A549 (cell line): ENCODE data around the gene ZNF438. TPM values are rescaled to one million over a fixed set of nuclear protein-coding genes. Genes with fewer than 3 reads are reported as not detected.

Experiments used
- ATAC-seq, 2 experiments: fragments of 200-7000 bp in 1 of 2; fragments of >200 bp in 1 of 2; cut with Nextera tagmentation in 1 of 2; cut with Tn5 transposase in 1 of 2; 3 replicates each; pipeline versions ENCODE4 v1.8.0 to v1.9.1; 2018 to 2020; ENCODE audit warnings: mild to moderate bottlenecking in 1 of 2, moderate library complexity in 1 of 2
- CTCF ChIA-PET: fragments of 300-600 bp; sonication (Branson Sonifier 250); formaldehyde crosslinking; extraction: SDS; loops from one replicate; lab custom pipeline; 2021; ENCODE audit warnings: antibody characterized with exemption, inconsistent platforms; lab: Yijun Ruan, JAX
- POLR2A ChIA-PET: fragments of 350-600 bp; formaldehyde crosslinking; extraction: SDS; loops from one replicate; lab custom pipeline; 2021; ENCODE audit warnings: antibody characterized with exemption, inconsistent platforms; lab: Yijun Ruan, JAX
- DNase-seq, 2 experiments: peaks; one replicate each; pipeline versions ENCODE4 v3.0.0 to v3.0.0-alpha.2; 2011 to 2016; ENCODE audit warnings: low read depth in 1 of 2, low spot score in 1 of 2
- FAIRE-seq: peaks from 2 replicates; lab custom pipeline; 2011; peaks lifted over from hg19 to GRCh38; lab: Jason Lieb, UNC
- H3K27ac ChIP-seq, 2 experiments: fragments of >200 bp; sonication (Bioruptor Twin); formaldehyde crosslinking; 3 replicates each; pipeline ENCODE4 v1.5.1; 2016 to 2017
- H3K4me1 ChIP-seq: fragments of >200 bp; sonication (Bioruptor Twin); formaldehyde crosslinking; 3 replicates; pipeline ENCODE4 v1.6.1; 2016
- H3K4me2 ChIP-seq: fragments of >200 bp; sonication (Bioruptor Twin); formaldehyde crosslinking; 3 replicates; pipeline ENCODE4 v1.6.1; 2016
- H3K4me3 ChIP-seq: fragments of >200 bp; sonication (Bioruptor Twin); formaldehyde crosslinking; 3 replicates; pipeline ENCODE4 v1.5.1; 2016
- H3K9me3 ChIP-seq: fragments of >200 bp; sonication (Bioruptor Twin); formaldehyde crosslinking; 3 replicates; pipeline ENCODE4 v1.6.1; 2016
- BHLHE40 ChIP-seq: IDR thresholded peaks from 2 replicates; pipeline ENCODE4 v1.6.1; 2012; ENCODE audit warnings: low read depth, low read length, inconsistent platforms
- CBX2 ChIP-seq: fragments of 200-600 bp; sonication (generic); IDR thresholded peaks from 2 replicates; pipeline ENCODE4 v1.6.1; 2016; ENCODE audit warnings: low read depth, mild to moderate bottlenecking, borderline replicate concordance
- CBX8 ChIP-seq: fragments of 200-600 bp; sonication (generic); IDR thresholded peaks from 2 replicates; pipeline ENCODE4 v1.6.1; 2016
- CHD2 ChIP-seq: fragments of 150-350 bp; IDR thresholded peaks from 2 replicates; pipeline ENCODE4 v1.6.1; 2014; ENCODE audit warnings: low read length; ENCODE audit not compliant: partially characterized antibody
- FOXS1 ChIP-seq: fragments of 250-450 bp; sonication (Bioruptor Pico); IDR thresholded peaks from 2 replicates; pipeline ENCODE4 v1.5.0; 2020; ENCODE audit warnings: mild to moderate bottlenecking, moderate library complexity
- HDAC2 ChIP-seq: fragments of 200-600 bp; sonication (generic); IDR thresholded peaks from 2 replicates; pipeline ENCODE4 v1.6.1; 2016
- HOXA7 ChIP-seq: fragments of 250-450 bp; sonication (Bioruptor Pico); IDR thresholded peaks from 2 replicates; pipeline ENCODE4 v1.5.0; 2020; ENCODE audit warnings: mild to moderate bottlenecking, moderate library complexity
- JUN ChIP-seq, 2 experiments: fragments of >200 bp; sonication (Bioruptor Twin); formaldehyde crosslinking; IDR thresholded peaks; 2 replicates in 1 of 2; 3 replicates in 1 of 2; pipeline ENCODE4 v1.6.1; 2016 to 2017
- KDM5A ChIP-seq: fragments of 200-600 bp; sonication (generic); IDR thresholded peaks from 2 replicates; pipeline ENCODE4 v1.6.1; 2016; ENCODE audit warnings: antibody characterized with exemption, mild to moderate bottlenecking
- MAFK ChIP-seq: fragments of 450-650 bp; IDR thresholded peaks from 2 replicates; pipeline ENCODE4 v1.6.1; 2014; ENCODE audit not compliant: partially characterized antibody
- NFE2L2 ChIP-seq: fragments of 150-350 bp; conservative IDR thresholded peaks from 2 replicates; pipeline ENCODE4 v1.6.1; 2014; ENCODE audit warnings: low read length
- PHF8 ChIP-seq: fragments of 200-600 bp; sonication (generic); IDR thresholded peaks from 2 replicates; pipeline ENCODE4 v1.6.1; 2016; ENCODE audit warnings: low read depth, mild to moderate bottlenecking, antibody characterized with exemption, moderate library complexity, borderline replicate concordance
- RARB ChIP-seq: fragments of 250-450 bp; sonication (Bioruptor Pico); IDR thresholded peaks from 2 replicates; pipeline ENCODE4 v1.8.0; 2021; ENCODE audit warnings: mild to moderate bottlenecking, moderate library complexity
- RCOR1 ChIP-seq: fragments of 150-350 bp; IDR thresholded peaks from 2 replicates; pipeline ENCODE4 v1.6.1; 2014; ENCODE audit warnings: antibody characterized with exemption, low read length, low read depth
- SMC3 ChIP-seq: fragments of >200 bp; sonication (Bioruptor Twin); formaldehyde crosslinking; IDR thresholded peaks from 3 replicates; pipeline ENCODE4 v1.6.1; 2018; ENCODE audit warnings: inconsistent platforms
- TP53 ChIP-seq: fragments of 250-450 bp; sonication (Bioruptor Pico); IDR thresholded peaks from 2 replicates; pipeline ENCODE4 v1.5.0; 2021; ENCODE audit warnings: mild to moderate bottlenecking, moderate library complexity
- ZFP36 ChIP-seq: fragments of 450-650 bp; IDR thresholded peaks from 2 replicates; pipeline ENCODE4 v1.6.1; 2014; ENCODE audit warnings: borderline replicate concordance; ENCODE audit not compliant: partially characterized antibody
- WGBS: methylation state at CpG from one replicate; pipeline ENCODE4 v1.1.6; 2017; ENCODE audit errors: missing lambda C conversion rate; 5-methylcytosine and 5-hydroxymethylcytosine counted together
- polyA plus RNA-seq, 4 experiments: library from polyadenylated mRNA; depleted of rRNA in 3 of 4; stranded (reverse); fragments of >200 nt; fragmentation: RNase III in 1 of 4; extraction: RNeasy Plus Mini Kit Qiagen cat#74134 plus additional on column Dnase treatment in 1 of 4; gene quantifications; 2 replicates in 3 of 4; 3 replicates in 1 of 4; pipeline ENCODE4 v1.2.3, GENCODE V29; 2011 to 2017
- TF ChIP-seq, protein P1 (sequence below): fragments of 150-350 bp; IDR thresholded peaks from 2 replicates; pipeline ENCODE4 v1.6.1; 2014; ENCODE audit warnings: low read depth, mild to moderate bottlenecking, low read length
- TF ChIP-seq, protein P2 (sequence below): IDR thresholded peaks from 2 replicates; pipeline ENCODE4 v1.6.1; 2012; ENCODE audit warnings: low read depth, borderline replicate concordance
- TF ChIP-seq, protein P3 (sequence below): fragments of >200 bp; sonication (Bioruptor Twin); formaldehyde crosslinking; IDR thresholded peaks from 3 replicates; pipeline ENCODE4 v1.6.1; 2016

Gene ZNF438
- polyA plus RNA-seq, 2 of the 4 experiments (the other 2 are of a cell fraction), result 2.2 to 4.5 TPM

DNA sequence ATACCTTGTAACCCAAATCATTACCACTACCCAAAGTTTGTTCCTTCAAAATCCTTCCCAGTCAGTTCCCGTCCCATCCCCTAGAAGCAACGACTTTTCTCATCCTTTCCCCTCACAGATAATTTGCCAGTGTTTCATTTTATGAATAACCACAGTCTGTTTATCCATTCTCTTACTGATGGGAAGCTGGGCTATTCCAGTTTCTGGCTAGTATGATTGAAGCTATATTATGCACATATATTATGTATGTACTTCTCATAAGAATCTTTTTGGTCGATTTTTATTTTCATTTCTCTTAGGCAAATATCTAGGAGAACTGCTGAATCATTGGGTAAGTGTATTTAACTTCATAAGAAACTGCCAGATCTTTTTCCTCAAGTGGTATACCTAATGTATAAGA lies 114.6 kb downstream of the ZNF438 start (continued):
- TF ChIP-seq, protein P1, sequence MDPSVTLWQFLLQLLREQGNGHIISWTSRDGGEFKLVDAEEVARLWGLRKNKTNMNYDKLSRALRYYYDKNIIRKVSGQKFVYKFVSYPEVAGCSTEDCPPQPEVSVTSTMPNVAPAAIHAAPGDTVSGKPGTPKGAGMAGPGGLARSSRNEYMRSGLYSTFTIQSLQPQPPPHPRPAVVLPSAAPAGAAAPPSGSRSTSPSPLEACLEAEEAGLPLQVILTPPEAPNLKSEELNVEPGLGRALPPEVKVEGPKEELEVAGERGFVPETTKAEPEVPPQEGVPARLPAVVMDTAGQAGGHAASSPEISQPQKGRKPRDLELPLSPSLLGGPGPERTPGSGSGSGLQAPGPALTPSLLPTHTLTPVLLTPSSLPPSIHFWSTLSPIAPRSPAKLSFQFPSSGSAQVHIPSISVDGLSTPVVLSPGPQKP, result no peak
- no peak for TF ChIP-seq HDAC2

DNA sequence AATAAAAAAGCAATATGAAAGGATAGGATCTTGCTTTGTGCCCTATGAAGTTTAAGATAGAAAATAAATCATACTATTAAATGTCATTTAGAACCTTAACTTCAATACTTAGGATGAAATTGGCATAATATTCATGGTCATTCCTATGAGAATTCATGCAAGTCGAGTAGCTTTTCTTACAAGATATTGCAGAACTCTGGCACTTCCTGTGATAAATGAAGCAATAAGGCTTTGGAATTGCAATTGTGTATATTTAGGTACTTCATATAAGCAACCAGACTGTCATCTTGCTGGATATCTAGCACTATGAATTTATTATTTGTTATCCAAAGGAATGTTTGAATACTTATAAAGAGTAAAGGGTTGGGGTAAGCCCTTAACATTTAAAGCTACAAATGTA lies 116.5 kb downstream of the ZNF438 start:
- H3K4me2 ChIP-seq, result no peak overlapping the region
- no peak overlapping the region for H3K4me3 ChIP-seq
- H3K27ac ChIP-seq, result no peak overlapping the region
- no peaks in the 10 kb centered on the region for H3K9me3 ChIP-seq
- ATAC-seq (no peak), FAIRE-seq (no peak), DNase-seq (no peak)
- POLR2A ChIA-PET, result no interaction called here
- CTCF ChIA-PET, result interaction anchor here (1.0 kb wide), 1 partner anchor 101 kb away, joined by 3 read pairs; no protein-coding TSS in a partner anchor
- 18% methylated on average over 1 of the region's 1 CpG for WGBS
- TF ChIP-seq RCOR1 (no peak), FOXS1 (CRISPR knock-in tag) (no peak), CHD2 (no peak), CBX8 (no peak), HOXA7 (CRISPR knock-in tag) (no peak), JUN (IDR thresholded peaks at IDR 0.05) (no peak), NFE2L2 (no peak), TP53 (CRISPR knock-in tag) (no peak), RARB (CRISPR knock-in tag) (no peak)
- TF ChIP-seq, protein P2, sequence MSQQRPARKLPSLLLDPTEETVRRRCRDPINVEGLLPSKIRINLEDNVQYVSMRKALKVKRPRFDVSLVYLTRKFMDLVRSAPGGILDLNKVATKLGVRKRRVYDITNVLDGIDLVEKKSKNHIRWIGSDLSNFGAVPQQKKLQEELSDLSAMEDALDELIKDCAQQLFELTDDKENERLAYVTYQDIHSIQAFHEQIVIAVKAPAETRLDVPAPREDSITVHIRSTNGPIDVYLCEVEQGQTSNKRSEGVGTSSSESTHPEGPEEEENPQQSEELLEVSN, result no peak
- TF ChIP-seq, protein P3, sequence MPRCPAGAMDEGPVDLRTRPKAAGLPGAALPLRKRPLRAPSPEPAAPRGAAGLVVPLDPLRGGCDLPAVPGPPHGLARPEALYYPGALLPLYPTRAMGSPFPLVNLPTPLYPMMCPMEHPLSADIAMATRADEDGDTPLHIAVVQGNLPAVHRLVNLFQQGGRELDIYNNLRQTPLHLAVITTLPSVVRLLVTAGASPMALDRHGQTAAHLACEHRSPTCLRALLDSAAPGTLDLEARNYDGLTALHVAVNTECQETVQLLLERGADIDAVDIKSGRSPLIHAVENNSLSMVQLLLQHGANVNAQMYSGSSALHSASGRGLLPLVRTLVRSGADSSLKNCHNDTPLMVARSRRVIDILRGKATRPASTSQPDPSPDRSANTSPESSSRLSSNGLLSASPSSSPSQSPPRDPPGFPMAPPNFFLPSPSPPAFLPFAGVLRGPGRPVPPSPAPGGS, result no peak
- TF ChIP-seq, all 56 proteins: peak for 0
- H3K4me1 ChIP-seq, result no peaks in the 10 kb centered on the region

DNA sequence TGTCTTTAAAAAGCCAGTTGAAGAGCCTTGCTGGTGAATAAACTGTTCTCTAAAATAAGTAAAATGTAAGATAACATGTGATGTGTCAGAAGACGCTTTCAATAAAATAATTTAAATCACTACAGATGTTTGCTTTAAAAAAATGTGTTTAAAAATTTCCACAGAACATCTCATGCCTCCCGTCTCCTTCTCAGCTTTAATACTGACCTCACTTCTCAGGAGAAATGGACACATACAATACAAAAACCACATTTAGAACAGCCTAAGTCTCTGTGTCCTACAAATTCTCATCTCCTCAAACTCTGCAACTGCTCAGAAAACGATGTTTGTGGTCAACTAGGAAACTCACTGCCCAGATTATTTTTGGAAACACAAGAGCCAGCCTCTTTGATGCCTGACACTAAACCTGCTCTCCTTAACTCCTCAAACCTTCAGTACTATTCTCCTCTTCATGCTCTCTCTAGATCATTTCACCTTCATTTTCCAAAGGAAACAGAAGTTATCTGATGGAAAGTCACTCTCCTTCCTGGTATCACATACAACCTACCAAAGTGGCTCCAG lies 120.3 kb downstream of the ZNF438 start:
- CTCF ChIA-PET, result no interaction called here
- no peak overlapping the region for H3K27ac ChIP-seq
- no peaks in the 10 kb centered on the region for H3K4me1 ChIP-seq
- FAIRE-seq (no peak), DNase-seq (no peak), ATAC-seq (no peak)
- POLR2A ChIA-PET, result no interaction called here
- no peaks in the 10 kb centered on the region for H3K9me3 ChIP-seq
- no peak overlapping the region for H3K4me3 ChIP-seq
- WGBS, result 81% methylated on average over 3 of the region's 3 CpGs
- TF ChIP-seq MAFK (no peak), PHF8 (no peak), CBX2 (no peak), KDM5A (no peak), BHLHE40 (no peak), NFE2L2 (no peak), SMC3 (no peak), CBX8 (no peak), ZFP36 (no peak), RCOR1 (no peak), HDAC2 (no peak)
- H3K4me2 ChIP-seq, result no peak overlapping the region
